K562 (cell line): ENCODE measurements around the gene MLH1. TPM values are rescaled to one million over a fixed set of nuclear protein-coding genes. Genes with fewer than 3 reads are reported as not detected.

Experiments
- ATAC-seq: fragments of 200-7000 bp; cut with Tn5 transposase; 3 replicates; pipeline ENCODE4 v1.9.1; 2020; ENCODE audit warnings: moderate library complexity
- BruUV-seq: library from RNA; stranded (reverse); fragments of 400-500 nt; replicated peaks from 2 replicates; lab custom pipeline; 2021; lab: Mats Ljungman, UMichigan
- CTCF ChIA-PET: fragments of 300-600 bp; formaldehyde crosslinking; extraction: SDS; loops from one replicate; lab custom pipeline; 2021; ENCODE audit warnings: low intra/inter-chr PET ratio; lab: Yijun Ruan, JAX
- POLR2A ChIA-PET: fragments of 300-600, 350-650 bp; sonication (Branson Sonifier 250); formaldehyde crosslinking; extraction: SDS; loops from one replicate; lab custom pipeline; 2021; ENCODE audit warnings: antibody characterized with exemption, inconsistent platforms; lab: Yijun Ruan, JAX
- DNase-seq, 4 experiments: peaks; one replicate each; pipeline versions ENCODE4 v3.0.0 to v3.0.0-alpha.2; 2011 to 2018; ENCODE audit warnings: low spot score in 3 of 4, mixed read lengths in 3 of 4; ENCODE audit errors: extremely low read depth in 1 of 4
- FAIRE-seq: peaks from 2 replicates; lab custom pipeline; 2011; peaks lifted over from hg19 to GRCh38; lab: Jason Lieb, UNC
- H2AFZ ChIP-seq: 2 replicates; pipeline ENCODE4 v1.6.0; 2011; ENCODE audit warnings: low read depth, low read length, control low read depth, inconsistent platforms
- H3K27ac ChIP-seq: fragments of 200-600 bp; 3 replicates; pipeline ENCODE4 v1.8.0; 2011; ENCODE audit warnings: low read depth, mild to moderate bottlenecking, control low read depth, inconsistent platforms, low read length, moderate library complexity, mixed read lengths; ENCODE audit errors: extremely low read depth
- H3K27me3 ChIP-seq, 2 experiments: fragments of 300-600 bp in 1 of 2; 2 replicates in 1 of 2; 3 replicates in 1 of 2; pipeline versions ENCODE4 v1.6.0 to v1.8.0; 2011; ENCODE audit warnings: inconsistent platforms in 2 of 2, low read length in 2 of 2, mild to moderate bottlenecking in 1 of 2, mixed read lengths in 1 of 2, moderate library complexity in 1 of 2; ENCODE audit not compliant: control insufficient read depth in 2 of 2, insufficient read depth in 2 of 2
- H3K36me3 ChIP-seq: fragments of 300-600 bp; 3 replicates; pipeline ENCODE4 v1.8.0; 2011; ENCODE audit warnings: mild to moderate bottlenecking, low read length, inconsistent platforms; ENCODE audit not compliant: control insufficient read depth, insufficient read depth
- H3K4me1 ChIP-seq, 2 experiments: fragments of 200-600 bp in 1 of 2; replicated peaks in 1 of 2; 2 replicates in 1 of 2; 3 replicates in 1 of 2; pipeline versions ENCODE4 v1.5.1 to v1.8.0; 2011; ENCODE audit warnings: inconsistent platforms in 2 of 2, low read length in 2 of 2, mild to moderate bottlenecking in 1 of 2, mixed read lengths in 1 of 2, moderate library complexity in 1 of 2; ENCODE audit not compliant: control insufficient read depth in 2 of 2, insufficient read depth in 2 of 2
- H3K4me2 ChIP-seq: 2 replicates; pipeline ENCODE4 v1.6.1; 2011; ENCODE audit warnings: low read length, control low read depth, inconsistent platforms, mixed read lengths; ENCODE audit not compliant: insufficient read depth
- H3K4me3 ChIP-seq: fragments of 200-600 bp; sonication (generic), shearing (Covaris generic); 2 replicates; pipeline ENCODE4 v1.5.1; 2016; ENCODE audit warnings: control low read depth, inconsistent platforms
- H3K79me2 ChIP-seq: fragments of 200-600 bp; 3 replicates; pipeline ENCODE4 v1.8.0; 2011; ENCODE audit warnings: low read length, inconsistent platforms; ENCODE audit not compliant: control insufficient read depth, insufficient read depth
- H3K9ac ChIP-seq, 2 experiments: 2 replicates each; pipeline versions ENCODE4 v1.6.0 to v1.6.1; 2011; ENCODE audit warnings: low read depth in 2 of 2, low read length in 2 of 2, control low read depth in 1 of 2, inconsistent platforms in 1 of 2, mild to moderate bottlenecking in 1 of 2, mixed read lengths in 1 of 2; ENCODE audit not compliant: insufficient read depth in 1 of 2
- H3K9me1 ChIP-seq: one replicate; pipeline ENCODE4 v1.6.0; 2011; ENCODE audit warnings: inconsistent platforms, mild to moderate bottlenecking, low read length, moderate library complexity; ENCODE audit not compliant: control insufficient read depth, insufficient read depth
- H3K9me3 ChIP-seq: replicated peaks from 2 replicates; pipeline ENCODE4 v1.5.1; 2011; ENCODE audit warnings: low read depth, low read length, inconsistent platforms; ENCODE audit not compliant: control insufficient read depth, insufficient read depth
- H4K20me1 ChIP-seq: replicated peaks from 2 replicates; pipeline ENCODE4 v1.6.1; 2011; ENCODE audit warnings: low read length, inconsistent platforms, mixed read lengths; ENCODE audit not compliant: control insufficient read depth, insufficient read depth
- MCM7 ChIP-seq, 2 experiments: fragments of 450-650 bp; IDR thresholded peaks; 2 replicates each; pipeline ENCODE4 v1.6.1; 2016 to 2018
- NFIC ChIP-seq: fragments of 450-650 bp; IDR thresholded peaks from 2 replicates; pipeline ENCODE4 v1.6.1; 2017; ENCODE audit warnings: mild to moderate bottlenecking, inconsistent platforms
- RAD21 ChIP-seq, 2 experiments: fragments of 250-450 bp in 1 of 2; fragments of 450-650 bp in 1 of 2; sonication (Bioruptor Pico) in 1 of 2; formaldehyde crosslinking in 1 of 2; IDR thresholded peaks in 1 of 2; conservative IDR thresholded peaks in 1 of 2; 2 replicates each; pipeline versions ENCODE4 v1.4.0 to v1.8.0; 2020 to 2022; ENCODE audit warnings: mild to moderate bottlenecking in 2 of 2, moderate library complexity in 1 of 2
- TEAD1 ChIP-seq, 2 experiments: fragments of 450-650 bp in 1 of 2; sonication (generic) in 1 of 2; formaldehyde crosslinking; IDR thresholded peaks; 2 replicates each; pipeline versions ENCODE4 v1.4.0 to v1.8.0; 2020 to 2022; ENCODE audit warnings: mild to moderate bottlenecking in 2 of 2, missing genetic modification reagents in 1 of 2
- WGBS: fragments of 100-300 bp; shearing (Covaris generic); methylation state at CpG from one replicate; pipeline ENCODE4 v1.1.6; 2016; ENCODE audit warnings: low coverage, mixed read lengths; ENCODE audit not compliant: insufficient coverage; ENCODE audit errors: missing lambda C conversion rate; 5-methylcytosine and 5-hydroxymethylcytosine counted together
- in situ Hi-C: fragments of 300-500 bp; cut with MboI; formaldehyde crosslinking; loops from 4 replicates; pipeline ENCODE4 v1.15.0; 2018; ENCODE audit warnings: inconsistent platforms, mixed read lengths
- intact Hi-C: fragments of 100-400 bp; cut with micrococcal nuclease; formaldehyde crosslinking; loops from 2 replicates; pipeline ENCODE4 v1.14.2; 2022
- polyA plus RNA-seq, 8 experiments: library from polyadenylated mRNA; depleted of rRNA in 4 of 8; stranded (reverse) in 5 of 8; unstranded in 3 of 8; fragments of >200 nt; fragmentation: Nextera tagmentation in 2 of 8; fragmentation: Illumina TruSeq in 1 of 8; extraction: Ambion mirVana in 2 of 8; extraction: Trizol in 1 of 8; gene quantifications; 2 replicates each; pipeline versions ENCODE4 v1.2.1 to v1.2.3, GENCODE V29; 2011 to 2014; ENCODE audit warnings: inconsistent platforms in 1 of 8, missing spikeins in 1 of 8
- total RNA-seq, 7 experiments: library from RNA; depleted of rRNA in 6 of 7; stranded (reverse); fragments of >200 nt in 6 of 7; fragmentation: Illumina TruSeq in 2 of 7; extraction: Trizol in 2 of 7; gene quantifications; 2 replicates each; pipeline versions ENCODE4 v1.2.1 to v1.2.3, GENCODE V29; 2011 to 2021; ENCODE audit warnings: low replicate concordance in 1 of 7
- TF ChIP-seq, protein P1 (sequence below), 2 experiments: fragments of 450-650 bp in 1 of 2; sonication (generic) in 1 of 2; formaldehyde crosslinking in 1 of 2; IDR thresholded peaks; 2 replicates each; pipeline versions ENCODE4 v1.7.1 to v1.9.0; 2016 to 2022; ENCODE audit warnings: inconsistent platforms in 1 of 2, mild to moderate bottlenecking in 1 of 2, missing genetic modification reagents in 1 of 2
- TF ChIP-seq, protein P2 (sequence below): sonication (generic); formaldehyde crosslinking; IDR thresholded peaks from 2 replicates; pipeline ENCODE4 v1.8.0; 2022; ENCODE audit warnings: missing genetic modification reagents, mild to moderate bottlenecking, borderline replicate concordance

MLH1 gene
- total and polyA plus RNA-seq, 9 of the 15 experiments (the other 6 are each of a cell fraction or from before 2014, with no cell fraction given), result 76.4 to 155 (median 117) TPM

DNA sequence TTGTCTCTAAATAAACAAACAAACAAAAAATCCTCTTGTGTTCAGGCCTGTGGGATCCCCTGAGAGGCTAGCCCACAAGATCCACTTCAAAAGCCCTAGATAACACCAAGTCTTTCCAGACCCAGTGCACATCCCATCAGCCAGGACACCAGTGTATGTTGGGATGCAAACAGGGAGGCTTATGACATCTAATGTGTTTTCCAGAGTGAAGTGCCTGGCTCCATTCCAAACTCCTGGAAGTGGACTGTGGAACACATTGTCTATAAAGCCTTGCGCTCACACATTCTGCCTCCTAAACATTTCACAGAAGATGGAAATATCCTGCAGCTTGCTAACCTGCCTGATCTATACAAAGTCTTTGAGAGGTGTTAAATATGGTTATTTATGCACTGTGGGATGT lies 57.0 kb downstream of the MLH1 start:
- intact Hi-C loops, result no loop called here
- POLR2A ChIA-PET, result interaction anchor here (1.7 to 2.0 kb wide), 2 partner anchors 12 to 57 kb away, joined by 3 to 7 read pairs; partner anchors contain the start of genes EPM2AIP1 and MLH1

DNA sequence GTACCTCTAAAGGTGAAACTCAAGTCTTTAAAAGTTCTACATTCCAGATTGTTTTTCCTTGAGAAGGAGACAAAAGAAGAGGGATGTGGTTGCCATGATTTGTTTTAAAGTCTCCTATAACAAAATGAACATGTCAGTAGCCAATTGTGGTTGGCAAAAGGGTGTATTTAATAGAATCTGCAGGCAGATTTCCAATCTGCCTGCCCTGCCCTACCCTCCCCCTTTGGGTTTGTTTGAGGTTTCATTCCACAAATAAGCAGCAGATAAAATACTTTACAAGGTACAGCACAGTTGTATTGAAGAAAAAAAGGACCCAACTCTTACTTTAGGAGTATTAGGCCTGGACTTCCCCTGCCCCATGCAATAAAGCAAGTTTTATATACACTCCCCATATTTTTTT lies 59.5 kb downstream of the MLH1 start:
- ChIA-PET CTCF (no interaction called here), POLR2A (no interaction called here)
- H3K9ac ChIP-seq, result no peak overlapping the region
- no peaks in the 10 kb centered on the region for H4K20me1 ChIP-seq
- H3K9me3 ChIP-seq, result no peaks in the 10 kb centered on the region
- no peak for FAIRE-seq
- no peaks in the 10 kb centered on the region for H3K9me1 ChIP-seq
- intact Hi-C loops (no loop called here), in situ Hi-C loops (no loop called here)
- H3K36me3 ChIP-seq, result peaks cover 90% of the 10 kb centered on the region
- no peak for ATAC-seq
- no peak for DNase-seq
- H3K27me3 ChIP-seq, result no peaks in the 10 kb centered on the region
- H2AFZ ChIP-seq, result no peak overlapping the region
- peaks cover 0 to 3% of the 10 kb centered on the region in 2 experiments; a peak in 2 of 5 replicates for H3K4me1 ChIP-seq
- H3K4me2 ChIP-seq, result no peak overlapping the region
- no TSS peak for BruUV-seq
- no peak overlapping the region for H3K4me3 ChIP-seq
- no peaks in the 10 kb centered on the region for H3K79me2 ChIP-seq
- no peak overlapping the region for H3K27ac ChIP-seq
- TF ChIP-seq, protein P1, sequence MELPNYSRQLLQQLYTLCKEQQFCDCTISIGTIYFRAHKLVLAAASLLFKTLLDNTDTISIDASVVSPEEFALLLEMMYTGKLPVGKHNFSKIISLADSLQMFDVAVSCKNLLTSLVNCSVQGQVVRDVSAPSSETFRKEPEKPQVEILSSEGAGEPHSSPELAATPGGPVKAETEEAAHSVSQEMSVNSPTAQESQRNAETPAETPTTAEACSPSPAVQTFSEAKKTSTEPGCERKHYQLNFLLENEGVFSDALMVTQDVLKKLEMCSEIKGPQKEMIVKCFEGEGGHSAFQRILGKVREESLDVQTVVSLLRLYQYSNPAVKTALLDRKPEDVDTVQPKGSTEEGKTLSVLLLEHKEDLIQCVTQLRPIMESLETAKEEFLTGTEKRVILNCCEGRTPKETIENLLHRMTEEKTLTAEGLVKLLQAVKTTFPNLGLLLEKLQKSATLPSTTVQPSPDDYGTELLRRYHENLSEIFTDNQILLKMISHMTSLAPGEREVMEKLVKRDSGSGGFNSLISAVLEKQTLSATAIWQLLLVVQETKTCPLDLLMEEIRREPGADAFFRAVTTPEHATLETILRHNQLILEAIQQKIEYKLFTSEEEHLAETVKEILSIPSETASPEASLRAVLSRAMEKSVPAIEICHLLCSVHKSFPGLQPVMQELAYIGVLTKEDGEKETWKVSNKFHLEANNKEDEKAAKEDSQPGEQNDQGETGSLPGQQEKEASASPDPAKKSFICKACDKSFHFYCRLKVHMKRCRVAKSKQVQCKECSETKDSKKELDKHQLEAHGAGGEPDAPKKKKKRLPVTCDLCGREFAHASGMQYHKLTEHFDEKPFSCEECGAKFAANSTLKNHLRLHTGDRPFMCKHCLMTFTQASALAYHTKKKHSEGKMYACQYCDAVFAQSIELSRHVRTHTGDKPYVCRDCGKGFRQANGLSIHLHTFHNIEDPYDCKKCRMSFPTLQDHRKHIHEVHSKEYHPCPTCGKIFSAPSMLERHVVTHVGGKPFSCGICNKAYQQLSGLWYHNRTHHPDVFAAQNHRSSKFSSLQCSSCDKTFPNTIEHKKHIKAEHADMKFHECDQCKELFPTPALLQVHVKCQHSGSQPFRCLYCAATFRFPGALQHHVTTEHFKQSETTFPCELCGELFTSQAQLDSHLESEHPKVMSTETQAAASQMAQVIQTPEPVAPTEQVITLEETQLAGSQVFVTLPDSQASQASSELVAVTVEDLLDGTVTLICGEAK (IDR thresholded peaks at IDR 0.05), result no peak
- TF ChIP-seq, protein P1 (CRISPR knock-in tag; IDR thresholded peaks at IDR 0.05), result no peak
- TF ChIP-seq TEAD1 (CRISPR knock-in tag; IDR thresholded peaks at IDR 0.05) (no peak), RAD21 (CRISPR knock-in tag; conservative IDR thresholded peaks at IDR 0.05 in 1 of 2, IDR thresholded peaks at IDR 0.05 in 1 of 2) (no peak)
- TF ChIP-seq, protein P2, sequence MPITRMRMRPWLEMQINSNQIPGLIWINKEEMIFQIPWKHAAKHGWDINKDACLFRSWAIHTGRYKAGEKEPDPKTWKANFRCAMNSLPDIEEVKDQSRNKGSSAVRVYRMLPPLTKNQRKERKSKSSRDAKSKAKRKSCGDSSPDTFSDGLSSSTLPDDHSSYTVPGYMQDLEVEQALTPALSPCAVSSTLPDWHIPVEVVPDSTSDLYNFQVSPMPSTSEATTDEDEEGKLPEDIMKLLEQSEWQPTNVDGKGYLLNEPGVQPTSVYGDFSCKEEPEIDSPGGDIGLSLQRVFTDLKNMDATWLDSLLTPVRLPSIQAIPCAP (CRISPR knock-in tag), result no peak

More for the DNA sequence above, 57.0 kb downstream of the MLH1 start:
- Histone ChIP-seq H3K4me3 (no peak overlapping the region), H3K36me3 (peaks cover 84% of the 10 kb centered on the region), H3K9ac (no peak overlapping the region), H3K4me1 (peaks cover 0 to 3% of the 10 kb centered on the region in 2 experiments; a peak in 2 of 5 replicates), H3K4me2 (no peak overlapping the region), H3K9me1 (no peaks in the 10 kb centered on the region), H3K27me3 (no peaks in the 10 kb centered on the region), H3K9me3 (no peaks in the 10 kb centered on the region), H4K20me1 (no peaks in the 10 kb centered on the region), H2AFZ (no peak overlapping the region), H3K27ac (no peak overlapping the region), H3K79me2 (no peaks in the 10 kb centered on the region)
- no peak for TF ChIP-seq MCM7 (IDR thresholded peaks at IDR 0.05)
- peak; percentile 28; the same call in 1 of the 2 replicates for TF ChIP-seq NFIC
- CTCF ChIA-PET, result no interaction called here
- ATAC-seq, result no peak
- BruUV-seq, result no TSS peak
- 100% methylated on average over 1 of the region's 1 CpG for WGBS
- in situ Hi-C loops, result no loop called here
- no peak for DNase-seq
- FAIRE-seq, result no peak
